ENCODE measurements around the gene TUBB1. TPM values are rescaled to one million over a fixed set of nuclear protein-coding genes. Genes with fewer than 3 reads are reported as not detected.

Gene TUBB1
- polyA plus RNA-seq, 1 donor (not counting 4 experiments of a cell fraction or from before 2014, with no cell fraction given): 0.03 TPM

DNA sequence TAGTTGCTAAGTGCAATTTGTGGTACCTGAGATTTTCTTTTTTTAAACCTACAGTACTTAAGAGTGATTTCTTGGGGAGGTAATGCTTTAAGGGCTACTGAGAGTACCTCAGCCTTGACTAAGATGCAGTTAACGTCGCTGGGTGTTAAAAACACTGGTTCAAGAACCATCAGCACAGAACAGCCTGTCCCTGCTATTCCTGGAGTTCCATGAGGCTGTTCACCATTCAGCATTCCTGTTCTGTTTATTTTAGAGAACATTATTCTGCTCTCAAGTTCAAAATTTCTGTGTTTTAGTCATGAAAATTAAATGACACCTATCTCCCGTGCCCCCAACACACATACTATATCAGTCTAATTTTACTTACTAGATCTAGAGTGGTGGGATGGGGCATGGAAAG is 25.1 kb downstream of the TUBB1 start:
- H3K36me3 ChIP-seq (ENCODE audit: control insufficient read depth in 2 of 2, extremely low read depth in 1 of 2, insufficient read depth in 2 of 2, low read length in 2 of 2): peaks cover 4 to 12% of the 10 kb centered on the region in 2 experiments
- no peak for TF ChIP-seq EZH2 (IDR thresholded peaks at IDR 0.05; ENCODE audit: low read length)
- TF ChIP-seq, protein P1, sequence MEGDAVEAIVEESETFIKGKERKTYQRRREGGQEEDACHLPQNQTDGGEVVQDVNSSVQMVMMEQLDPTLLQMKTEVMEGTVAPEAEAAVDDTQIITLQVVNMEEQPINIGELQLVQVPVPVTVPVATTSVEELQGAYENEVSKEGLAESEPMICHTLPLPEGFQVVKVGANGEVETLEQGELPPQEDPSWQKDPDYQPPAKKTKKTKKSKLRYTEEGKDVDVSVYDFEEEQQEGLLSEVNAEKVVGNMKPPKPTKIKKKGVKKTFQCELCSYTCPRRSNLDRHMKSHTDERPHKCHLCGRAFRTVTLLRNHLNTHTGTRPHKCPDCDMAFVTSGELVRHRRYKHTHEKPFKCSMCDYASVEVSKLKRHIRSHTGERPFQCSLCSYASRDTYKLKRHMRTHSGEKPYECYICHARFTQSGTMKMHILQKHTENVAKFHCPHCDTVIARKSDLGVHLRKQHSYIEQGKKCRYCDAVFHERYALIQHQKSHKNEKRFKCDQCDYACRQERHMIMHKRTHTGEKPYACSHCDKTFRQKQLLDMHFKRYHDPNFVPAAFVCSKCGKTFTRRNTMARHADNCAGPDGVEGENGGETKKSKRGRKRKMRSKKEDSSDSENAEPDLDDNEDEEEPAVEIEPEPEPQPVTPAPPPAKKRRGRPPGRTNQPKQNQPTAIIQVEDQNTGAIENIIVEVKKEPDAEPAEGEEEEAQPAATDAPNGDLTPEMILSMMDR (optimal IDR thresholded peaks at IDR 0.05 in 1 of 3, IDR thresholded peaks at IDR 0.05 in 1 of 3, conservative IDR thresholded peaks at IDR 0.05 in 1 of 3; ENCODE audit: extremely low read depth in 1 of 3, insufficient read depth in 2 of 3, low read length in 3 of 3): no peak
- no peak overlapping the region for H3K9ac ChIP-seq (ENCODE audit: control insufficient read depth, extremely low read depth, insufficient read depth, low read length)
- no peaks in the 10 kb centered on the region for H3K9me3 ChIP-seq (ENCODE audit: control insufficient read depth, low read depth, low read length)
- peaks cover 33% of the 10 kb centered on the region for H3K79me2 ChIP-seq (ENCODE audit: control insufficient read depth, insufficient read depth, low read length)
- peaks cover 29% of the 10 kb centered on the region for H3K4me1 ChIP-seq (ENCODE audit: control insufficient read depth, extremely low read depth, insufficient read depth, low read length)
- H3K27ac ChIP-seq (ENCODE audit: control insufficient read depth, insufficient read depth, low read length): no peak overlapping the region
- FAIRE-seq (no peak), DNase-seq (ENCODE audit: low read depth, low spot score) (no peak)
- no peaks in the 10 kb centered on the region for H3K27me3 ChIP-seq (ENCODE audit: control insufficient read depth, extremely low read depth, insufficient read depth, low read length)
- H2AFZ ChIP-seq (ENCODE audit: control insufficient read depth, low read length): no peak overlapping the region
- H4K20me1 ChIP-seq (ENCODE audit: control insufficient read depth, extremely low read depth, insufficient read depth, low read length): no peaks in the 10 kb centered on the region
- dilution Hi-C loops (cut with MboI; ENCODE audit: extremely low pct_ligation_motif_present, low sequenced_read_pairs): no loop called here
- peaks cover 4% of the 10 kb centered on the region for H3K9me1 ChIP-seq (ENCODE audit: control insufficient read depth, extremely low read depth, insufficient read depth, low read length)
- no peak overlapping the region for H3K4me2 ChIP-seq (ENCODE audit: control insufficient read depth, extremely low read depth, insufficient read depth, low read depth, low read length)
- no peak overlapping the region for H3K4me3 ChIP-seq (ENCODE audit: control insufficient read depth in 2 of 3, extremely low read depth in 1 of 3, insufficient read depth in 2 of 3, low read depth in 1 of 3, low read length in 3 of 3)

DNA sequence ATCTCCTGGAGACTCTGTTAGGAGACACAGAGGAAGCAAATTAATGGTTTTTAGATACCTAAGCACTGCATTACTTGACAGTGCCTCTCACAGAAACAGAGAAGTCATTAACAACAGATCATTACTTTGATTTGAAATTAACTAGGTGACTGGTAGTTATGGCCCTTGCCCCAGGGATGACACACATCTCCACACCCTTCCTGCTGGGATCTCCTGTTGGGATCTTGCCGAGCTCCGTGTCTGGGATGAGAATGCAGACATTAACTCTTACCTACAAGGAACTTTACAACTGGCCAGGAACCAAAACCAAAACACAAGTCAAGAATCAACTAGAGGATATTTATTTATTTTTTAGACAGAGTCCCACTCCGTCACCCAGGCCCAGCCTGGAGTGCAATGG is 25.6 kb downstream of the TUBB1 start:
- no peak overlapping the region for H3K4me3 ChIP-seq (ENCODE audit: control insufficient read depth in 2 of 3, extremely low read depth in 1 of 3, insufficient read depth in 2 of 3, low read depth in 1 of 3, low read length in 3 of 3)
- H3K9ac ChIP-seq (ENCODE audit: control insufficient read depth, extremely low read depth, insufficient read depth, low read length): no peak overlapping the region
- no peaks in the 10 kb centered on the region for H3K27me3 ChIP-seq (ENCODE audit: control insufficient read depth, extremely low read depth, insufficient read depth, low read length)
- H3K36me3 ChIP-seq (ENCODE audit: control insufficient read depth in 2 of 2, extremely low read depth in 1 of 2, insufficient read depth in 2 of 2, low read length in 2 of 2): peaks cover 4 to 10% of the 10 kb centered on the region in 2 experiments
- H2AFZ ChIP-seq (ENCODE audit: control insufficient read depth, low read length): no peak overlapping the region
- no peak overlapping the region for H3K4me2 ChIP-seq (ENCODE audit: control insufficient read depth, extremely low read depth, insufficient read depth, low read depth, low read length)
- FAIRE-seq (no peak), DNase-seq (ENCODE audit: low read depth, low spot score) (no peak)
- H3K79me2 ChIP-seq (ENCODE audit: control insufficient read depth, insufficient read depth, low read length): peaks cover 28% of the 10 kb centered on the region
- H3K4me1 ChIP-seq (ENCODE audit: control insufficient read depth, extremely low read depth, insufficient read depth, low read length): peaks cover 24% of the 10 kb centered on the region
- TF ChIP-seq EZH2 (IDR thresholded peaks at IDR 0.05; ENCODE audit: low read length): no peak
- TF ChIP-seq, protein P1 (optimal IDR thresholded peaks at IDR 0.05 in 1 of 3, IDR thresholded peaks at IDR 0.05 in 1 of 3, conservative IDR thresholded peaks at IDR 0.05 in 1 of 3; ENCODE audit: extremely low read depth in 1 of 3, insufficient read depth in 2 of 3, low read length in 3 of 3): no peak
- dilution Hi-C loops (cut with MboI; ENCODE audit: extremely low pct_ligation_motif_present, low sequenced_read_pairs): no loop called here
- H3K27ac ChIP-seq (ENCODE audit: control insufficient read depth, insufficient read depth, low read length): no peak overlapping the region
- peaks cover 3% of the 10 kb centered on the region for H3K9me1 ChIP-seq (ENCODE audit: control insufficient read depth, extremely low read depth, insufficient read depth, low read length)
- no peaks in the 10 kb centered on the region for H4K20me1 ChIP-seq (ENCODE audit: control insufficient read depth, extremely low read depth, insufficient read depth, low read length)
- no peaks in the 10 kb centered on the region for H3K9me3 ChIP-seq (ENCODE audit: control insufficient read depth, low read depth, low read length)

Data from keratinocyte (primary cell).